OCI-LY3 (cell line): ENCODE measurements around the gene TMEM242.

Experiments used
- H2AFZ ChIP-seq: fragments of 200-600, 300-600 bp; shearing (Covaris generic); 2 replicates; pipeline ENCODE4 v1.6.0; 2014; ENCODE audit warnings: antibody characterized with exemption, low read depth, low read length
- H3K27ac ChIP-seq: fragments of 200-600, 300-600 bp; sonication (generic); 2 replicates; pipeline ENCODE4 v1.5.1; 2014; ENCODE audit warnings: mild to moderate bottlenecking, low read length, moderate library complexity, mixed read lengths
- H3K27me3 ChIP-seq: fragments of 200-600, 300-600 bp; sonication (generic); 2 replicates; pipeline ENCODE4 v1.6.1; 2014; ENCODE audit warnings: low read depth, low read length, mixed read lengths
- H3K36me3 ChIP-seq: fragments of 200-600, 300-600 bp; sonication (generic); replicated peaks from 2 replicates; pipeline ENCODE3; 2014; ENCODE audit warnings: low read depth, low read length, mixed read lengths
- H3K4me1 ChIP-seq: fragments of 300-600, 200-600 bp; sonication (generic); 2 replicates; pipeline ENCODE4 v1.6.1; 2014; ENCODE audit warnings: low read length, mixed read lengths
- H3K4me2 ChIP-seq: fragments of 200-600, 300-600 bp; sonication (generic); 2 replicates; pipeline ENCODE4 v1.6.1; 2014; ENCODE audit warnings: low read length, mixed read lengths
- H3K4me3 ChIP-seq: fragments of 300-600, 200-600 bp; sonication (generic); 2 replicates; pipeline ENCODE4 v1.5.1; 2014; ENCODE audit warnings: antibody characterized with exemption, mild to moderate bottlenecking, low read length, moderate library complexity
- H3K79me2 ChIP-seq: fragments of 300-600, 200-600 bp; shearing (Covaris generic); 2 replicates; pipeline ENCODE4 v1.6.1; 2014; ENCODE audit warnings: mild to moderate bottlenecking, low read length, mixed read lengths
- H3K9ac ChIP-seq: fragments of 300-600, 200-600 bp; shearing (Covaris generic); 2 replicates; pipeline ENCODE4 v1.6.0; 2014; ENCODE audit warnings: mild to moderate bottlenecking, low read length, moderate library complexity
- H3K9me3 ChIP-seq: fragments of 200-600, 300-600 bp; shearing (Covaris generic); 2 replicates; pipeline ENCODE4 v1.6.1; 2014; ENCODE audit warnings: low read length, mixed read lengths; ENCODE audit not compliant: insufficient read depth
- H4K20me1 ChIP-seq: fragments of 200-600, 300-600 bp; sonication (generic); 2 replicates; pipeline ENCODE4 v1.6.1; 2016; ENCODE audit warnings: low read length, mixed read lengths; ENCODE audit not compliant: insufficient read depth
- EZH2phosphoT487 ChIP-seq: fragments of 200-600 bp; shearing (Covaris generic); IDR thresholded peaks from 2 replicates; pipeline ENCODE4 v1.6.1; 2018; ENCODE audit warnings: antibody characterized with exemption, mixed run types, low read depth
- TF ChIP-seq, protein P1 (sequence below): fragments of 200-600, 300-600 bp; sonication (generic); IDR thresholded peaks from 2 replicates; pipeline ENCODE4 v1.5.1; 2014; ENCODE audit warnings: antibody characterized with exemption, low read length, low read depth

TMEM242 gene

DNA sequence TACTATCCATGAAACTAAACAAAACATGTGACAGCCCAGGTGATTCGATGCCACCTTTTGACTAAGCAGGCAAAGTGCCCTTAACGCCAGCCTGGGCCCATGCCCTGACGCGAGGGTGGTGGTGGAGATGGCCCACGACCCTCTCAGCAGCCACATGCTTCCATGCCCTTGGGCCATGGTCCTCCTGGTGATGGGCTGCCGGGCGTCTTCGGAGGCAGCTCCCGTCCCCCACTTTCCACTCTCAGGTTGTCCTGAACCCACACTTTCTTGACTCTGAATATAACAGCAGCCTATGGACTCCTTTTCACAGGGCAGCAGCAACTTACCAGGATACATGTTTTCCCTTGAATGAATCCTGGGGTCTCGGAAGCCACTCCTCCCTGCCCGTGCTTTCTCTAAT lies 33.6 kb downstream of the TMEM242 start:
- Histone ChIP-seq H2AFZ (no peak overlapping the region), H3K9ac (no peak overlapping the region), H3K79me2 (no peaks in the 10 kb centered on the region), H3K4me1 (no peaks in the 10 kb centered on the region), H4K20me1 (no peaks in the 10 kb centered on the region), H3K36me3 (no peaks in the 10 kb centered on the region), H3K27ac (no peak overlapping the region), H3K4me2 (no peak overlapping the region), H3K9me3 (no peaks in the 10 kb centered on the region), H3K4me3 (no peak overlapping the region), H3K27me3 (no peaks in the 10 kb centered on the region)
- TF ChIP-seq EZH2phosphoT487 = no peak
- TF ChIP-seq, protein P1, sequence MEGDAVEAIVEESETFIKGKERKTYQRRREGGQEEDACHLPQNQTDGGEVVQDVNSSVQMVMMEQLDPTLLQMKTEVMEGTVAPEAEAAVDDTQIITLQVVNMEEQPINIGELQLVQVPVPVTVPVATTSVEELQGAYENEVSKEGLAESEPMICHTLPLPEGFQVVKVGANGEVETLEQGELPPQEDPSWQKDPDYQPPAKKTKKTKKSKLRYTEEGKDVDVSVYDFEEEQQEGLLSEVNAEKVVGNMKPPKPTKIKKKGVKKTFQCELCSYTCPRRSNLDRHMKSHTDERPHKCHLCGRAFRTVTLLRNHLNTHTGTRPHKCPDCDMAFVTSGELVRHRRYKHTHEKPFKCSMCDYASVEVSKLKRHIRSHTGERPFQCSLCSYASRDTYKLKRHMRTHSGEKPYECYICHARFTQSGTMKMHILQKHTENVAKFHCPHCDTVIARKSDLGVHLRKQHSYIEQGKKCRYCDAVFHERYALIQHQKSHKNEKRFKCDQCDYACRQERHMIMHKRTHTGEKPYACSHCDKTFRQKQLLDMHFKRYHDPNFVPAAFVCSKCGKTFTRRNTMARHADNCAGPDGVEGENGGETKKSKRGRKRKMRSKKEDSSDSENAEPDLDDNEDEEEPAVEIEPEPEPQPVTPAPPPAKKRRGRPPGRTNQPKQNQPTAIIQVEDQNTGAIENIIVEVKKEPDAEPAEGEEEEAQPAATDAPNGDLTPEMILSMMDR = no peak

DNA sequence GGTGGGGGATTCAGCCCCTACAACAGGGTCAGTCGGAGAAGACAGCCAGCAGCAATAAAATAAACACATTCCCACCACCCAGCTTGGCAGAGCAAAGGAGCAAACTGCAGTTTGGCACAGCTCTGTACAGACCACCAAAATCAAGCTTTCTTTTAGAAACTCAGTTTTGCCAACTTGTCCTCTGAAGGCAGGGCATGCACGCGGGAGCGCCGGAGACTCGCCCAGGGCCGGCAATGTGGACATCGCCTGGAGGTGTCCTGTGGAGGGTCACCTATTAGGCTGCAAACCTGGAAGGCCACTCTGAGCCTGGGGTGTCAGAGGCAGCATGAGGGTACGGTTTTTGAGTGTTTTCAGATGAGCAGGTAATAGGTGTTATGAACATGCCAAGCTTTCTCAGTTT lies 34.7 kb downstream of the TMEM242 start:
- Histone ChIP-seq H3K9ac (no peak overlapping the region), H3K4me1 (no peaks in the 10 kb centered on the region), H3K36me3 (no peaks in the 10 kb centered on the region), H3K27me3 (no peaks in the 10 kb centered on the region), H3K4me3 (no peak overlapping the region), H3K9me3 (no peaks in the 10 kb centered on the region), H3K79me2 (no peaks in the 10 kb centered on the region), H3K27ac (no peak overlapping the region), H3K4me2 (no peak overlapping the region), H4K20me1 (no peaks in the 10 kb centered on the region), H2AFZ (no peak overlapping the region)
- TF ChIP-seq, protein P1 = no peak
- TF ChIP-seq EZH2phosphoT487 = no peak

DNA sequence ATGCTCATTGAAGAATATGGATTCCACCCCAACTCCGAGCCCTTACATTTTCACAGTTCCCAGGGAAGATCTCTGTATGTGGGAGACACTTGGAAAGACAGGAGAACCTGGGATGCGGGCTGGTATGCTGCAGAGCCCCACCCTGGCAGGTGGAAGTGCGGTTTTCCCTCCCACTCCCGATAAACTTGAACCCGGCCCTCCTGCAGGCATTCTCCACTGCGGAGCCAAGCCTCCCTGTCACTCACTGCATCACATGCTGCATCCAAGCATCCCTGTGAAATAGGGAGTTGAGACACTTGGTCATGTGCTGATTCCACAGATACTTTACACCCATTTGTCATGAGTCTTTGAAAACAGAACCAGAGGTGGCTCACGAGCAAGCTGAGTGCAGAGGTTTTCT lies 35.4 kb downstream of the TMEM242 start:
- H3K36me3 ChIP-seq = no peaks in the 10 kb centered on the region
- H4K20me1 ChIP-seq = no peaks in the 10 kb centered on the region
- no peaks in the 10 kb centered on the region for H3K27me3 ChIP-seq
- no peaks in the 10 kb centered on the region for H3K79me2 ChIP-seq
- H3K4me2 ChIP-seq = no peak overlapping the region
- no peak overlapping the region for H3K9ac ChIP-seq
- H3K4me1 ChIP-seq = no peaks in the 10 kb centered on the region
- H2AFZ ChIP-seq = no peak overlapping the region
- no peak overlapping the region for H3K27ac ChIP-seq
- H3K4me3 ChIP-seq = no peak overlapping the region
- no peaks in the 10 kb centered on the region for H3K9me3 ChIP-seq
- TF ChIP-seq EZH2phosphoT487 = no peak
- TF ChIP-seq, protein P1 = no peak

DNA sequence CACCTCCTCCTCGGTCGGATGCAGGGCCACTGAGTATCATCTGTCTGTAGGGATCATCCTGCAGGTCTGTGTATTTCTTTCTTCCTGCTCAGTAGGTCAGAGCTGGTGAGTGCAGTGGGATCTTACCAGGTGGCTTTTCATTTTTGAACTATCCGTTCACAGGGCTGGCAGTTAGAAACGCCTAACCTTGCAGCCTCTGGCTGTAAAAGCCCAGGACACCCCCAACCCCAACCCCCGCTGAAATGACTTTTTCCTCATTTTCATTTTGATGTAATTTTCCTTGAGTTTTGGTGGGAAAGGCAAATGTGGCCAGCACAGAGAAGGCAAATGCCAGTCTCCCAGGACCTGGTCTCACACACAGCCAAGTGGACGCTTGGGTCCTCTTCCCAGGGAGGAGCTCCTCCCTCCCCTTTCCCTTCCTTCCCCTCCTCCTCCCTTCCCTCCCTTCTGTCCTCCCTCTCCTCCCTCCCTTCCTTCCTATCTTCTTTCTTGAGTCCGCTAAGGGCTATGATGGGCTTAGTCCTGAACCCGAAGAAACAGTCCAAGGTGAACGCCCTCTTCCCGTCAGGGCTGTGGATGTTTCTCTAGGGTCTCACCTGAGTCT lies 36.0 kb downstream of the TMEM242 start:
- Histone ChIP-seq H4K20me1 (no peaks in the 10 kb centered on the region), H3K4me3 (no peak overlapping the region), H2AFZ (no peak overlapping the region), H3K4me1 (no peaks in the 10 kb centered on the region), H3K36me3 (no peaks in the 10 kb centered on the region), H3K27ac (no peak overlapping the region), H3K79me2 (no peaks in the 10 kb centered on the region), H3K4me2 (no peak overlapping the region), H3K9ac (no peak overlapping the region), H3K9me3 (no peaks in the 10 kb centered on the region), H3K27me3 (no peaks in the 10 kb centered on the region)
- no peak for TF ChIP-seq EZH2phosphoT487
- TF ChIP-seq, protein P1 = no peak
